HG02884 (cell line): ENCODE measurements around the gene SLC6A7.

Source experiments
- ATAC-seq: cut with Tn5 transposase; IDR thresholded peaks from one replicate; pipeline ENCODE4 v1.9.1; 2021; ENCODE audit warnings: mild to moderate bottlenecking, moderate library complexity; ENCODE audit not compliant: unreplicated experiment

Gene SLC6A7

DNA sequence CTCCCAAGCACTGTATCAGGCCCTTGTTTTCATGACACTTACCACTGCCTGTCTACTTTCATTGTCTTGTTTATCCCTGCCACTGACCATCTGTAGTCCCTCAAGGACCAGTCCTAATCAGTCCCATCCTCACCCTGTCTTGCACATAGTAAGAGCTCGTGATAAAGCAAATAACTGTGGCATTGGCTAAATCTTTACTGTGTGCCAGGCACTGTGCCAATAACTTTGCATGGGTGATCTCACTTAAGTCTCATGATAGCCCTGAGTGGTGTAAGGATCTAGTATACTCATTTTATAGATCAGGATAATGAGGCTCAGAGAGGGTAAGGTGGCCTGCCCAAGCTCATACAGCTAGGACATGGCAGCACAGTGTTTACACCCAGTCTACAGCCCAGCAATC lies 17.7 kb upstream of the SLC6A7 start:
- ATAC-seq, result no peak

GRCh38 chr5:150172556-150172955 lies 17.3 kb upstream of the SLC6A7 start:
- ATAC-seq, result no peak

GRCh38 chr5:150173161-150173560 lies 16.7 kb upstream of the SLC6A7 start:
- no peak for ATAC-seq

DNA sequence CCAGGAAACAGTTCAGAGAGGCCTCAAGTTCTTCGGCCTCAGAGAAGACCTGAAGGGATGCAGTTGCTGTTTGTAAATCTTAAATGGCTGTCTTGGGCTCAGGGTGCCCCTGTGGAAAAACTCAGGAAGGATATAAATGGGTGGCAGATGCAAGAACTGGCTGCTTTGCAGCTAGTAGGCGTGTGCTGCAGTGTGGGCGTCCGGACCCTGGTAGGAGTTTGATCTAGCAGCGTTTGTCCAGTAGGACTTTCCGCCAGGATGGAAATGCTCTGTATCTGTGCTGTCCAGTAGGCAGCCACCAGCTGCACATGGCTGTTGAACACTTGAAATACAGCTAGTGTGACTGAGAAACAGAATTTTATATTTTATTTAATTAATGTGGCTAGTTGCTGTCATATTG lies 15.6 kb upstream of the SLC6A7 start:
- ATAC-seq, result no peak

- no peak for ATAC-seq
Measured at GRCh38 chr5:150175076-150175475, 14.8 kb upstream of the SLC6A7 start.

- no peak for ATAC-seq
Measured at GRCh38 chr5:150175536-150175935, 14.3 kb upstream of the SLC6A7 start.

DNA sequence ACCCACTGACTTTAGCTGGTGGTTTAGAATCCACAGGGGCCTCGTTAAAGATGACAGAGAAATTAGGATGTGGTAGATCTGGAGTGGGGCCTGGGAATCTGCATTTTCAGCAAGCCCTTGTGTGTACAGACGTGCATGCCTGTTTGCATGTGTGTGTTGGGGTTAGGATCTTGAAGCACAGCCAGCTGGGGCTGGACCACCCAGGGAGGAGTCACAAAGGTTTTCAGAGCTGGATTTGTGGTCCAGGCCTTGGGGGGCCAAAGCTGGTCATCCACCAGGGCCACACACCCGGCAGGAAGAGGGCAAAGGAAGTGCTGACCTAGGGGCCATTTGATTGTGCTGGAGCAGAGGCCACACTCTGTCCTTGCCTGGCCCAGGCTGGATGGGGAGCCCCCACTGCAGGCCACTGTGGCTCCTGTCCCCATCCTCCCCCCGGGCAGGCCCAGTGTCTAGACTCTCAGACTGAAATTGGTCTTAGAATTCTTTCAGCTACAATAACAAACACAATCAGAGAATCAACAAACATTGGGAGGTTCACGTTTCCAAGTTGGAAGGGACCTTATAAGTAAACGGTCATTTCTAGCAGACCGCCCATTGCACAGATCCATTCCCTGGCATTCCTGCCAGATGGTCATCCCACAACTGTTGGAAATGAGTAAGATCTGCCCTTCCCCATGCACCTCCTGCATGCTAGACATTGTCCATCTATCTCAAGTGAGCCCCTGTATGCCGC lies 13.0 kb upstream of the SLC6A7 start:
- no peak for ATAC-seq

- ATAC-seq, result no peak
Measured at GRCh38 chr5:150177721-150178120, 12.1 kb upstream of the SLC6A7 start.

- ATAC-seq, result no peak
Measured at GRCh38 chr5:150178262-150178661, 11.6 kb upstream of the SLC6A7 start.

DNA sequence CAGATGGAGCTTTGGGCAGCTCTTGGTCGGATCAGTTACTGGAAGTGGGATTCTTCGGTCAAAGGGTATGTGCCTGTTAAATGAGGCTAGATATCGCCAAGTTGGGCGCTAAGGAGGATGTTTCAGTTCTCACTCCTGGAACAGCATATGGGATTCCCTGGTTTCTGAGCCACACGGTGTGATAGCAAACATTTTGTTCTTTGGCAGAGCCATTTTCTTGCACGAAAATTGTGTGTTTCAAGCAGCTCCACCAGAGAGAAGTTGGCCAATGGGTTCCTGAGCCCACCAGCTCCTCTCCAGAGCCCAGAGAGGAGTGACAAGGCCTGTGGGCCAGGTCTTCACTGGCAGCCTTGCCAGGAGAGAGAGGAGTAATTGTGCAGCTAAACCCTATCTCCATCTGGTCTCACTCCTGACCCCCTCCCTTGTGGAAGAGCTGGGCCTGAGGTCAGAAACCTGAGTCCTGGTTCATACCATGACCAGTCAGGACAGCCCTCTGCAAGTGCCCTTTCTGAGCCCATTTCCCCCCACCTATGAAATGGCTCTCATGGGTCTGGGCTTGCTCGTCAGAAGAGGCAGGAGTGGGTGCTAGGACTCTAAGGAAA lies 10.7 kb upstream of the SLC6A7 start:
- no peak for ATAC-seq

DNA sequence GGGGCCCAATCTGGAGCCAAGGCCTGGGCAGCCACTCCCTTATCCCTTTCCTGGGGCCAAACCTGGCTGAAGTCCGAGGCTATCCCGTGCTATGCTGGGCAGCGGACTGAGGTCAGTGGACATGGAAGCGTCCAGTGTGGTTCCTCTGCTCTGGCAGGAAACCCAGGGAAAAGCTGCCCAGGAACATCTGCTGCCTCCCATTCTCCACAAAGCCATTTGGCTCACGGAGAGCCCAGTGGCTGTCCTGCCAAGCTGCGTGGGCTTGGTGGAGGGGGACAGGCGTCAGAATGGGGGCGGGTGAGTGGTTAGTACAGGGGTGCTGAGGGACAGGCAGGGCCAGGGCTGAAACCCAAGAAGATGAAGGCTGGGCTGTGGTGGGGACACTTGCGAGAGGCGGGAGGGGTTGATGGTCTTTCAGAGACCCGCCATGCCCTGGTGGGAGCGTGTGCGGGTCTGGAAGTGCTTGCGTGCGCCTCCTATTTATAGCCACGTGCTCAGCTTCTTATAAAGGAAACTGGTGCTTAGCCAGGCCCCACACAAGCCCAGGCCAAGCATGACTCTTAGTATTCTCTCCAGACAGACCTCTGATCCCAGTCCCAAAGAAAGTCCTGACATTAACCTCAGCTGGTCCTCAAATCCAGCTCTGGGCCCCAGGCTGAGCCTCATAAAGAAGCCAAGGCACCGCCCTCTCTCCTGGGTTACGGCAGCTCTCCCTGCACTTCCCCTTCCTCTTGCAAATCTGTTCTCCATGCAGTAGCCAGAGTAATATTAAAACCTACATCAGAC lies 9.4 kb upstream of the SLC6A7 start:
- no peak for ATAC-seq

DNA sequence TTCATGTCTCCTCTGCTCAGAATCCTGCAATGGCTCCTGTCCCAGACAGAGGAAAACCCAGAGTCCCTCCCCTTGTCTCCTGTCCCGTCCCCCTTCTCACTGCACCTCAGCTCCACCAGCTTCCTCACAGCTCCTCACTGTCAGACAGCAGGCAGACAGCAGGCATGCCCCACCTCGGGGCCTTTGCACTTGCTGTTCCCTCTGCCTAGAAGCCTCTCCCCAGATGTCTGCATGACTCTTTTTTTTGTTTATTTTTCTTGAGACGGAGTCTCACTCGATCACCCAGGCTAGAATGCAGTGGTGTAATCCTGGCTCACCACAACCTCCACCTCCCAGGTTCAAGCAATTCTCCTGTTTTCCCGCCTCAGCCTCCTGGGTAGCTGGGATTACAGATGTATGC lies 8.8 kb upstream of the SLC6A7 start:
- ATAC-seq, result no peak

DNA sequence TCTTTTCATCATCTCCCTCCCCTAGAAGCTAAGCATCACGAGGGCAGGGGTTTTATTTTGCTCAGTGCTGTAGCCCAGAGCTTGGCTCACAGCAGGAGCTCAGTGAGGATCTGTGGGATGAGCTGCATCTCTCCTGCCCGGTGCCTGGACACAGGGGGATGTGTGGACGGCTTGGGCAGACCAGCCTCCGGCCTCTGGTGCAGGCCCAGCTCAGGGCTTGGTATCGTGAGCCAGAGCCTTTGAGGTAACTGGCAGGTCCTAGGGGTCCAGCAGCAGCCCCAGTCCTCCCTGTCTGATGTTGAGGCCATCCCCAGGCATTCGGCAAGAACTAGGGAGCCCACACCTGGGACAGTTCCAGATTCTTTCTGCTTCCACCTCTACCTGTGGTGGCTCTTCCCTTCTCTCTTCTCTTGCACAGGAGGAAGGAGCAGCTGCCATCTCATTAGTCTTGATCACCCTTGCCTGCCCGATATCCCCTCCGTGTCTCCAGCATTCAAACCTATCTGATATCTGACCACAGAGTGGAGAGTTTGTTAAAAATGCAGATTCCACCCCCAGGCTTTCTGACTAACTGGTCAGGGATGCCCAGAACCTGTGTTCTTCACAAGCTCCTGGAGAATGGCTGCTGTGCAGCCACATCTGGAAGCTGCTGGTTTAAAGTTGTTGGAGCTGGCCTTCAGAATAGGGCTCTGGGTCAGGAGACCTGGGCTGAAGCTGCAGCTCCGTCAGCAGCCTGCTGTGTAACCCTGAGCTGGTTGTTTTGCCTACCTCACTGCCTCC lies 7.9 kb upstream of the SLC6A7 start:
- no peak for ATAC-seq

DNA sequence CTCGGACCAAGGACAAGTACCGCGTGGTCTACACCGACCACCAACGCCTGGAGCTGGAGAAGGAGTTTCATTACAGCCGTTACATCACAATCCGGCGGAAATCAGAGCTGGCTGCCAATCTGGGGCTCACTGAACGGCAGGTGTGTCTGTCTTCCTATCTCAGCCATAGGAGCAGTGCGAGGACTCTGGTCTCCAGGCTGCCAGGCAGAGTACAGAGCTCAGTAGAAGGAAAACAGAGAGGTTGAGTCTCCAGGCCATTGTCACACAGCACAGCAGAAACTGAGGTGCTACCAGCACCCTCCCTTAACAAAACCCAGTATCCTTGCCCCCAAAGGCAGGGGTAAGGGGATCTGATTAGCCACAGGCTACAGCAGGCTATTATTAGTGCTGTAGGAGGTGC lies 7.1 kb upstream of the SLC6A7 start:
- ATAC-seq, result no peak

DNA sequence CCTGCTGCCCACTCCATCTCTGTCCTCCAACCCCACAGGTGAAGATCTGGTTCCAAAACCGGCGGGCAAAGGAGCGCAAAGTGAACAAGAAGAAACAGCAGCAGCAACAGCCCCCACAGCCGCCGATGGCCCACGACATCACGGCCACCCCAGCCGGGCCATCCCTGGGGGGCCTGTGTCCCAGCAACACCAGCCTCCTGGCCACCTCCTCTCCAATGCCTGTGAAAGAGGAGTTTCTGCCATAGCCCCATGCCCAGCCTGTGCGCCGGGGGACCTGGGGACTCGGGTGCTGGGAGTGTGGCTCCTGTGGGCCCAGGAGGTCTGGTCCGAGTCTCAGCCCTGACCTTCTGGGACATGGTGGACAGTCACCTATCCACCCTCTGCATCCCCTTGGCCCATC lies 6.4 kb upstream of the SLC6A7 start:
- ATAC-seq, result no peak

DNA sequence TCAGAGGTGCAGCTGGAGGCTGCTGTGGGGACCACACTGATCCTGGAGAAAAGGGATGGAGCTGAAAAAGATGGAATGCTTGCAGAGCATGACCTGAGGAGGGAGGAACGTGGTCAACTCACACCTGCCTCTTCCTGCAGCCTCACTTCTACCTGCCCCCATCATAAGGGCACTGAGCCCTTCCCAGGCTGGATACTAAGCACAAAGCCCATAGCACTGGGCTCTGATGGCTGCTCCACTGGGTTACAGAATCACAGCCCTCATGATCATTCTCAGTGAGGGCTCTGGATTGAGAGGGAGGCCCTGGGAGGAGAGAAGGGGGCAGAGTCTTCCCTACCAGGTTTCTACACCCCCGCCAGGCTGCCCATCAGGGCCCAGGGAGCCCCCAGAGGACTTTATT lies 5.9 kb upstream of the SLC6A7 start:
- no peak for ATAC-seq

GRCh38 chr5:150184990-150185912 lies 4.6 kb upstream of the SLC6A7 start:
- ATAC-seq, result no peak

DNA sequence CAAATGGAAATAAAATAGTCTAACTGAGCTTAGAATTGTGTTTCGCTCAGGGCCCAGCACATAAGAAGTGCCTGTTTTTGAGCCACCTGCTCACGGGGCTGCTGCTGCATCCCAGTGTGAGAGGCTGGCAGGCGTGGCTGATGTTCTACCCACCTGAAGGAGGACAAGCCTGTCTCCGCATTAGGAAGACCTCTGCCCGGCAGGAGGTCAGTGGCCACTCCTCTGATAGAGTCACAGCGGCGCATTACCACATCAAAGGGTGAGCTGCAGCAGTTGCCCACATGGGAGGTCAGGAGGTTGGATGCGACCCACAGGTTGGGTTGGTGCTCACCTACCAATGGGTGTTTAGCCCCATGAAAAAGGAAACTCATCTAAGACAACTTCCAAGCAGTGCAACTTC lies 3.7 kb upstream of the SLC6A7 start:
- ATAC-seq, result no peak

DNA sequence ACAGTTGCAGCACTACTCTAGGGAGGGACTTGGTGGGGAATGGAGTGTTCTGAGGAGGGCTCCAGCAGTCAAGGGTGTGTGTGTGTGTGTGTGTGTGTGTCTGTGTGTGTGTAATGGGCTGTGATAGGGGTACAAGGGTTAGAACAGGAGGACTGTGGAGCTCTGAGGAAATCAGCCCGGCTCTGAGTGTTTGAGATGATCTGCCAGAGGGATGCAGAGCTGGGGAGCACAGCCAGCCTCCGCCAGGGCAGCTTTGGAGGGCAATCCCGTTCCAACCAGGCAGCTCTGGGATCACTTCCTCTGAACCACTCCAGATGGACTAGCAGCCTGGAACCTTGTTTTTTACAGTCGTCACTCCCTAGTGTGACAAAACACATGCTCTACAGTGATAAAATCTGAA lies 3.0 kb upstream of the SLC6A7 start:
- ATAC-seq, result no peak

DNA sequence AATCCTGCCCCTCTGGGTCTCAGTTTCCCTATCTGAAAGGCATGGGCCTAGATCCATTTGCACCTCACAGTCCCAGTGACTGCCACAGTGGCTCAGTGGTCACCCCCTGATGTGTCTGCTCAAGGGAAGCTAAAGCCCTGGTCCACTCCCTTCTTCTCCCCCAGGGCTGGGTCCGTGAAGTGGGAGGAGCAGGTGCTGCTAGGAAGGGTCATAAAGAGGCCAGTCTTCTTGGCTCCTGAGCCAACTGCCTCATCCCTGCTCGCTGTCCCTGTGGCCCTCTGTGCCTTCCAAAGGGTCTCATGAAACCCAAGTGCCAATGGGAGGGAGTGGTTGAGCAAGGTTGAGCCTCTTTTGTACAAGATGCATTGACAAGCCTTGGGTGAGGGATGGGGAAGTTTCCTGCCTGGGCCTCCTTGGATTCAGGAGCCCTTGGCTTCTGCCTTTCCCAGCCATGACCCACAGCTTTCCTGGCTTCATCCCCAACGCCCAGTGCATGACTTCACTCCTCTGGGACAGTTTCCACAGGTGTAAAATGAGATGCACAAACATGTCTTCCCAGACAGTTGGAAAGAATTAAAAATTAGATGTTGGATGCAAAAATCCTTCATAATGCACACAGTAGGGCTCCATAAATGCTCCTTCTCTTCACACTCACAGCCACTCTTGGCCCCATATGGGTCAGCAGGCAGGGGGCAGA lies 1.6 kb upstream of the SLC6A7 start:
- ATAC-seq, result no peak
